ENCODE results near the gene DPP6.

Gene DPP6

DNA sequence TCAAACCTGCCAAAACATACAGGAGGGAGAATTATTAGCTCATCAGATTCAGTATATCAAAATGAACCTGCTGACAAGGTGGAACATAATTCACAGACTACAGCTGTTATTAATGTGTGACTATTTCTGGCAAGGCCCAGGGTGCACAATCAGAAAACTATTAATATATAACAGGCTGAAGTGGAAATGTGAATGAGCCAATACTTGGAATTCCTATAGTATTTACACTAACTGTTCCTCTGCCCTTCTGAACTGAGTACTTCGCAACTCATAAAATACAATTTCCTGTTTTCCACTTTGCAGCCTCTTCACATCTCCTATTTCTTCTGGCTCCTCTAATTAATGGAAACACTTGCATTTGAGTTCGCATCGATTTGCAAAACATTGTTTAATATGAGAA lies 330.8 kb downstream of the DPP6 start:
- peaks cover 3% of the 10 kb centered on the region; the same call in 1 of the 2 replicates for H3K9me3 ChIP-seq (ENCODE audit: insufficient read depth, low read depth, low read length)
- no peak overlapping the region for H2AFZ ChIP-seq (ENCODE audit: low read length)
- TF ChIP-seq EZH2phosphoT487 (IDR thresholded peaks at IDR 0.05; ENCODE audit: borderline replicate concordance): no peak
- TF ChIP-seq, protein P1, sequence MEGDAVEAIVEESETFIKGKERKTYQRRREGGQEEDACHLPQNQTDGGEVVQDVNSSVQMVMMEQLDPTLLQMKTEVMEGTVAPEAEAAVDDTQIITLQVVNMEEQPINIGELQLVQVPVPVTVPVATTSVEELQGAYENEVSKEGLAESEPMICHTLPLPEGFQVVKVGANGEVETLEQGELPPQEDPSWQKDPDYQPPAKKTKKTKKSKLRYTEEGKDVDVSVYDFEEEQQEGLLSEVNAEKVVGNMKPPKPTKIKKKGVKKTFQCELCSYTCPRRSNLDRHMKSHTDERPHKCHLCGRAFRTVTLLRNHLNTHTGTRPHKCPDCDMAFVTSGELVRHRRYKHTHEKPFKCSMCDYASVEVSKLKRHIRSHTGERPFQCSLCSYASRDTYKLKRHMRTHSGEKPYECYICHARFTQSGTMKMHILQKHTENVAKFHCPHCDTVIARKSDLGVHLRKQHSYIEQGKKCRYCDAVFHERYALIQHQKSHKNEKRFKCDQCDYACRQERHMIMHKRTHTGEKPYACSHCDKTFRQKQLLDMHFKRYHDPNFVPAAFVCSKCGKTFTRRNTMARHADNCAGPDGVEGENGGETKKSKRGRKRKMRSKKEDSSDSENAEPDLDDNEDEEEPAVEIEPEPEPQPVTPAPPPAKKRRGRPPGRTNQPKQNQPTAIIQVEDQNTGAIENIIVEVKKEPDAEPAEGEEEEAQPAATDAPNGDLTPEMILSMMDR (conservative IDR thresholded peaks at IDR 0.05; ENCODE audit: low read length): no peak
- no peak overlapping the region for H3K4me3 ChIP-seq (ENCODE audit: low read length, poor library complexity, severe bottlenecking)
- no peaks in the 10 kb centered on the region for H3K9me2 ChIP-seq (replicated peaks; ENCODE audit: low read depth, low read length)
- H3K79me2 ChIP-seq (ENCODE audit: insufficient read depth, low read length): no peaks in the 10 kb centered on the region
- no peaks in the 10 kb centered on the region for H4K20me1 ChIP-seq (ENCODE audit: insufficient read depth, low read length, poor library complexity, severe bottlenecking)
- H3K9ac ChIP-seq (ENCODE audit: low read depth, low read length, poor library complexity, severe bottlenecking): no peak overlapping the region
- no peak overlapping the region for H3K4me2 ChIP-seq (ENCODE audit: low read depth, low read length, poor library complexity, severe bottlenecking)
- H3K27me3 ChIP-seq (ENCODE audit: insufficient read depth, low read length, poor library complexity, severe bottlenecking): no peaks in the 10 kb centered on the region
- no peaks in the 10 kb centered on the region for H3F3A ChIP-seq (ENCODE audit: low read depth)
- no peaks in the 10 kb centered on the region for H3K4me1 ChIP-seq (ENCODE audit: insufficient read depth, low read length, poor library complexity, severe bottlenecking)
- H3K36me3 ChIP-seq (ENCODE audit: insufficient read depth, low read length): no peaks in the 10 kb centered on the region

DNA sequence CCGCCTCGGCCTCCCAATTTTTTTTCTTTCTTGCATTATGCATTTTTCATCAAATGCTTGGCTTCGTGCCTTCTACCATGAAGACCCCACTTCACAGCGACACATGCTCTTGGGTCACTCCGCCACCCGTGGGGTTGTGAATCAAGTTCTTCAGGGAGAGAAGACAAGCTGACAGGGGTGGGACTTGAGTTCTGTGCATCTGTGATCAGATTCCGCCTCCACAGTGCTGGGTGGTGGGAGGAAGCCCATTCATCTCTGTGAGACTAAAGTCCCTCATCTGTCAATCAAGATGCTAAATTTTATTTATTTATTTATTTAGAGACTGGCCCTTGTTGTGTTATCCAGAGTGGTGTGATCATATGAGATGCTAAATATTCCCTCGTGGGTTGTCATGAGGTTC lies 333.0 kb downstream of the DPP6 start:
- Histone ChIP-seq H4K20me1 (ENCODE audit: insufficient read depth, low read length, poor library complexity, severe bottlenecking) (no peaks in the 10 kb centered on the region), H3K4me2 (ENCODE audit: low read depth, low read length, poor library complexity, severe bottlenecking) (no peak overlapping the region), H3K27me3 (ENCODE audit: insufficient read depth, low read length, poor library complexity, severe bottlenecking) (no peaks in the 10 kb centered on the region), H3K79me2 (ENCODE audit: insufficient read depth, low read length) (no peaks in the 10 kb centered on the region), H3K9me2 (replicated peaks; ENCODE audit: low read depth, low read length) (no peaks in the 10 kb centered on the region), H3K36me3 (ENCODE audit: insufficient read depth, low read length) (no peaks in the 10 kb centered on the region), H3F3A (ENCODE audit: low read depth) (no peaks in the 10 kb centered on the region), H3K9me3 (ENCODE audit: insufficient read depth, low read depth, low read length) (peaks cover 3% of the 10 kb centered on the region; the same call in 1 of the 2 replicates), H2AFZ (ENCODE audit: low read length) (no peak overlapping the region), H3K4me1 (ENCODE audit: insufficient read depth, low read length, poor library complexity, severe bottlenecking) (no peaks in the 10 kb centered on the region), H3K4me3 (ENCODE audit: low read length, poor library complexity, severe bottlenecking) (no peak overlapping the region), H3K9ac (ENCODE audit: low read depth, low read length, poor library complexity, severe bottlenecking) (no peak overlapping the region)
- TF ChIP-seq EZH2phosphoT487 (IDR thresholded peaks at IDR 0.05; ENCODE audit: borderline replicate concordance): no peak
- TF ChIP-seq, protein P1 (conservative IDR thresholded peaks at IDR 0.05; ENCODE audit: low read length): no peak

DNA sequence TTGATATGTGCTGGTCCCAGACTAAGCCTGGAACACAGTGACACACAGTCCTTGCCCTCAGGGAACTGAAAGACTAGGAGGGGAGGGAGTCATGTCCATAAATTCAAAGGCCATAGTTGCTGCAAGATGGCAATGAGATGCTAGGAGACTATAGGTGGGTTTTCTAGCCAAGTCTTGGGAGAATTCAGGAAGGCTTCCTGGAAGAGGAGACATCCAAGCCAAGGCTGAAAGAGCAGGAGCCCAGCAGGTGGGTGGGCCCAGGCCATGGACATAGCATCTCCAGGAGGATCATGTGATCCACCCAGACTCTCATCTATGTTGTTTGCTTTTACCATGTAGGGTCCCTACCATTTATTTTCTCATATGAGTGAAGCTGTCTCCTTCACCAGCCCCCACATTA lies 335.1 kb downstream of the DPP6 start:
- Histone ChIP-seq H4K20me1 (ENCODE audit: insufficient read depth, low read length, poor library complexity, severe bottlenecking) (no peaks in the 10 kb centered on the region), H3K79me2 (ENCODE audit: insufficient read depth, low read length) (no peaks in the 10 kb centered on the region), H3K4me3 (ENCODE audit: low read length, poor library complexity, severe bottlenecking) (no peak overlapping the region), H3K9me3 (ENCODE audit: insufficient read depth, low read depth, low read length) (peaks cover 3% of the 10 kb centered on the region; the same call in 1 of the 2 replicates), H2AFZ (ENCODE audit: low read length) (no peak overlapping the region), H3K4me2 (ENCODE audit: low read depth, low read length, poor library complexity, severe bottlenecking) (no peak overlapping the region), H3K36me3 (ENCODE audit: insufficient read depth, low read length) (no peaks in the 10 kb centered on the region), H3K27me3 (ENCODE audit: insufficient read depth, low read length, poor library complexity, severe bottlenecking) (no peaks in the 10 kb centered on the region), H3K9me2 (replicated peaks; ENCODE audit: low read depth, low read length) (no peaks in the 10 kb centered on the region), H3K4me1 (ENCODE audit: insufficient read depth, low read length, poor library complexity, severe bottlenecking) (no peaks in the 10 kb centered on the region), H3K9ac (ENCODE audit: low read depth, low read length, poor library complexity, severe bottlenecking) (no peak overlapping the region), H3F3A (ENCODE audit: low read depth) (no peaks in the 10 kb centered on the region)
- TF ChIP-seq, protein P1 (conservative IDR thresholded peaks at IDR 0.05; ENCODE audit: low read length): no peak
- no peak for TF ChIP-seq EZH2phosphoT487 (IDR thresholded peaks at IDR 0.05; ENCODE audit: borderline replicate concordance)

All from Loucy (cell line).